GM10266 (cell line): ENCODE results near the gene PNPT1.
A peak's percentile ranks its signal among the peaks of the same experiment; 100 is the strongest.

ENCODE experiments used
- DNase-seq: peaks from one replicate; pipeline ENCODE4 v3.0.0; 2012; ENCODE audit errors: extremely low spot score
- TF ChIP-seq, protein P1 (sequence below): IDR thresholded peaks from 2 replicates; pipeline ENCODE4 v1.5.1; 2012; ENCODE audit warnings: mild to moderate bottlenecking, low read depth; ENCODE audit not compliant: control insufficient read depth, insufficient read depth; ENCODE audit errors: missing control alignments

Gene PNPT1

DNA sequence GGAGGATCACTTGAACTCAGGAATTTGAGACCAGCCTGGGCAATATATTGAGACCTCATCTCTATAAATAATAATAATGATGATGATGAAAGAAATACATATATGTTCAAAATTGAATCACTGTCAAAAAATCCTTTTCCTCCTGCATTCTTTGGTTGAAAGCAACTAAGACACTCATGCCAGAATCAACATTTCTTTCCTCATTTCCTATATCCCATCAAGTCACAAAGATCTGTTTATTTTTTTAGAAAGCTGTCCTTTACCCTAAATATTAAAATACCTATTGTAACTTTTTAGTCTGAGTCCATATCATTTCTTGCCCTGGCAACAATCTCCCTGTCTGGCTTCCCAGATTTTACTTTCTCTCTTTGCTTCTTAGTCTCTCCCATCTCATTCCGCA is 44.4 kb downstream of the PNPT1 start:
- no peak for DNase-seq
- TF ChIP-seq, protein P1, sequence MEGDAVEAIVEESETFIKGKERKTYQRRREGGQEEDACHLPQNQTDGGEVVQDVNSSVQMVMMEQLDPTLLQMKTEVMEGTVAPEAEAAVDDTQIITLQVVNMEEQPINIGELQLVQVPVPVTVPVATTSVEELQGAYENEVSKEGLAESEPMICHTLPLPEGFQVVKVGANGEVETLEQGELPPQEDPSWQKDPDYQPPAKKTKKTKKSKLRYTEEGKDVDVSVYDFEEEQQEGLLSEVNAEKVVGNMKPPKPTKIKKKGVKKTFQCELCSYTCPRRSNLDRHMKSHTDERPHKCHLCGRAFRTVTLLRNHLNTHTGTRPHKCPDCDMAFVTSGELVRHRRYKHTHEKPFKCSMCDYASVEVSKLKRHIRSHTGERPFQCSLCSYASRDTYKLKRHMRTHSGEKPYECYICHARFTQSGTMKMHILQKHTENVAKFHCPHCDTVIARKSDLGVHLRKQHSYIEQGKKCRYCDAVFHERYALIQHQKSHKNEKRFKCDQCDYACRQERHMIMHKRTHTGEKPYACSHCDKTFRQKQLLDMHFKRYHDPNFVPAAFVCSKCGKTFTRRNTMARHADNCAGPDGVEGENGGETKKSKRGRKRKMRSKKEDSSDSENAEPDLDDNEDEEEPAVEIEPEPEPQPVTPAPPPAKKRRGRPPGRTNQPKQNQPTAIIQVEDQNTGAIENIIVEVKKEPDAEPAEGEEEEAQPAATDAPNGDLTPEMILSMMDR, result no peak

DNA sequence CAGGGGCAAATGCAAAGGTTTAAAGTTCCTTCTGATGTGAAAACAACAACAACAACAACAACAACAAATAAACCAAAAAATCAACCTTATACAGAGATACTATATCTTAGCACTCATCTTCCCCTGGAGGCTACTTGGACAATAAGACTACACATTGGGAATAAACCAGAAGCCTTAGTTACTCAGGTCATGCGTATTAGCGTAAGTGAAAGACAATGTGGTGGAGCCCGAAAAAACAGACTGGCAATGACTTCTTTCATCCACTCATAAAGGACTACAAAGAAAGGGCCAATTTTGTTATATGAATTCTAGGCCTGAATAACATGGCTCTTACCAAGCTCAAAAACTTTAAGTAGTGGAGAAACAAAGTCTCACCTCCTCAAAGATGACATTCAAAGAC is 56.8 kb downstream of the PNPT1 start:
- DNase-seq, result no peak
- TF ChIP-seq, protein P1, result no peak

DNA sequence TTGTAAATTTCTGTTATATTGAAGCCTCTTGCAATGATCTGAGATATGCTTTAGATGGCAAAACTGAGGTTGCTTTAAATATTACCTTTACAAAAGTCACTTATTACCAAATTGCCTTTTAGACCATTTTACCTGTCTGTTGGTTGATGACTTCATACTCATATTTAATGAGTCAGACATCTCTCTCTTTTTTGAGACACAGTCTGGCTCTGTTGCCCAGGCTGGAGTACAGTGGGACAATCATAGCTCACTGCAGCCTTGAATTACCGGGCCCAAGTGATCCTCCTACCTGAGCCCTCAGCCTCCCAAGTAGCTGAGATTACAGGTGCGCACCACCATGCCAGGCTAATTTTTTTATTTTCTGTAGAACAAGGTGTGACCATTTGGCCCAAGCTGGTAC is 64.7 kb downstream of the PNPT1 start:
- no peak for DNase-seq

DNA sequence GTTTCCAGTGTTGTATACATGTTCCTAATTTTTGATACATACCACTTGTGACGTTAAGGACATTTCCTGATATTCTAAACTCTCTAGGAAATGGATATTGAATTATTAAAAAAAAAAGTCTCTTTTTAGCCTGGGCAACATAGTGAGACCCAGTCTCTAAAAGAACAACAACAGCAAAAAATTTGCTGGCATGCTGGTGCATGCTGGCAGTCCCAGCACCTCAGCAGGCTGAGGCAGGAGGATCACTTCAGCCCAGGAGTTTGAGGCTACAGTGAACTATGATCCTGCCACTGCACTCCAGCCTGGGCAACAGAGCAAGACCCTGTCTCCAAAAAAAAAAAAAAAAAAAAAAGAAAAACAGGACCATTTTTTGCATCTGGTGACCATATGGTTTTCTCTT is 65.7 kb downstream of the PNPT1 start:
- TF ChIP-seq, protein P1, result no peak
- no peak for DNase-seq

More for the DNA sequence above, 64.7 kb downstream of the PNPT1 start:
- TF ChIP-seq, protein P1, result no peak

DNA sequence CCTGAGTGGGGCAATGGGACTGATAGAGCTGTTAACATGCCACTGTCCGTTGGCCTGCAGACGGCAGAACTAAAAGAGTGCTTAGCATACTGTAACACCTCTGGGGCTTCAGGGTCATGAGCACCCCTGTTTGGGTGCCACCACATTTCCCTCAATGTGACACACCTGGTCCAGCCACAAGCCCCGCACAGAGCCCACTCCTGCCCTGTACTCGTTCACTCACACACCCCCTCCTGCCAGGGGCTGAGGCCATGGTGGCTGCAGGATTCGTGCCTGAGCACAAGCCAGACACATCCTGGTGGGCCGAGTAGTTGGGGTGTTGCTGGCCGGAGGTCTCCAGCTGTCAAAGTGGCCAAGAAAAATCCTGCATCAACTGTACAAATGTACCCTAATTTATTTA is 71.8 kb downstream of the PNPT1 start:
- TF ChIP-seq, protein P1, result no peak
- DNase-seq, result no peak

DNA sequence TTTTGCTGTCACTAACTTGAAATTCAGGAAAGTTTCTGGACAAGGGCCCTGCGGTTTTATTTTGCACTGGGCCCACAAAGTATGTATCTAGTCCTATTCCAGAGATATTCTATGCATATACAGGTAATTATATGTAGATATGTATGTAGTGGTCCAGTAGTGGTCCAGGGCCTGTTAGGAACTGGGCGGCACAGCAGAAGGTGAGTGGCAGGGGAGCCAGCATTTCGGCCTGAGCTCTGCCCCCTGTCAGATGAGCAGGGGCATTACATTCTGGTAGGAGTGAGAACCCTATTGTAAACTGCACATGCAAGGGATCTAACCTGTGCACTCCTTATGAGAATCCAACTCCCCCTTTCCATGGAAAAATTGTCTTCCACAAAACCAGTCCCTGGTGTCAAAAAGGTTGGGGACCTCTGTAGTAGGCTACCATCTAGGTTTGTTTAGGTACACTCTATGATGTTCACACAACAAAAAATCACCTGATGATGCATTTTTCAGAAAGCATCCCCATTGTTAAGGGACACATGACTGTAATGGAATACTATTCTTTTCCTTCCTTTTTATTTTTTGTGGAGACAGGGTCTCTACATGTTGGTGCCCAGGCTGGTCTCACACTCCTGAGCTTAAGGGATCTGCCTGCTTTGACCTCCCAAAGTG is 73.4 kb downstream of the PNPT1 start:
- TF ChIP-seq, protein P1, result peak; percentile 39
- no peak for DNase-seq

DNA sequence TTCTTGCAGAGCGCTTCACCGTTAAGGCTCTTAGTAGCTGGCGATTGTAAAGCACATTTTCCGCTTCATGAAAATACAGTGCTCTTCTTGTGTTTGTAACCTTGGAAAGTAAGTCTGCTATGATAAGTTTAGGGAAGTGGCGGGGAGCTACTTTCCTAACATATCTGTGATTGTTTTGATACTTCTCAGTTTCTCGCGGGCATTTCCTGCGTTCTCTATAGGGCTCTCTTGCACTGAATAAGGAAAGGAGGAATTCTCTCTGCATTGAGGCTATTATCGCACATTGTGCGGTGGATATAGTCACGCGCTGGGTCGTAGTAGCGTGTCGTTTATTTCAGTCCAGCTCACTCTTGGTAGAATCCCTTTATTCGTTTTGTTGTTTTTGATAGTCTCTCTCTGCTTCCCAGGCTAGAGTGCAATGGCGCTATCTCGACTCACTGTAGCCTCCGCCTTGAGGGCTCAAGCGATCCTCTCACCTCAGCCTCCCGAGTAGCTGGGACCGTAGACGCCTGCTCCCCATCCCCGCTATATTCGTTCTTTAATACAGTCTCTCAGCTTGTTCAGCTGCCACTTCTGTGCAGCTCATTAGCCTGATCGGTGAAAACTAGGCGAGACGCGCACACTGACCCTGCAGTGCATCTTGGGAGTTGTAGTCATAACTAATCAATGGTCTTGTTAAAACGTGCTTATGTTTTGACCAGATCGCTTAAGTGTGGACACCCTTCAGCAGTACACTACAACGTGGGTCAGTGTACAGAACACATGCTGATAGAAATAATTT is 75.2 kb downstream of the PNPT1 start:
- DNase-seq, result peak; percentile 57
- TF ChIP-seq, protein P1, result no peak
